GM18520 (cell line): Measurements from ENCODE around the gene RRAD.

Experiments
- ATAC-seq: cut with Tn5 transposase; IDR thresholded peaks from one replicate; pipeline ENCODE4 v1.9.1; 2021; ENCODE audit not compliant: unreplicated experiment

The RRAD gene

GRCh38 chr16:66918803-66919568 lies 6.3 kb downstream of the RRAD start, which contains the start of gene CDH16:
Gene CDH16 (minus strand): TSS chr16:66918885. CDS start chr16:66918065, 820 bp downstream.
- no peak for ATAC-seq

DNA sequence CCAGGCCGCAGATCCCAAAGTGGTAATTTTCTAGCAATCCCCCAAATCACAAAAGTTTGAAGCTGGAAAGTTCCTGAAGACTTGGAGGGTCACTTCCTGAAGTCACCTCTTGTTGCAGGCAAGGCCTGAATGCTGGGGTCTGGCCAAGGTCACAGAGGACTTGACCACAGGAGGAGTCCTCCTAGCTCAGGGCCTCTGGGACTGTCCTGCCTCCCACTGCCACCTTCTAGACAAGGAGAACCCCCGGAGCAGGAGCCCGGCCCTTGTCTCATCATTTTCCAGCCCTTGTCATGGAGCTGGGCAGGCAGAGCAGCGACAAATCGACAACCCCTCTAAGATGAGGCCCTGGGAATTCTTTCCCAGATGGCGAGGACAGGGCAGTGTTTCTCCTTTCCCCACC lies 7.0 kb downstream of the RRAD start:
- no peak for ATAC-seq

DNA sequence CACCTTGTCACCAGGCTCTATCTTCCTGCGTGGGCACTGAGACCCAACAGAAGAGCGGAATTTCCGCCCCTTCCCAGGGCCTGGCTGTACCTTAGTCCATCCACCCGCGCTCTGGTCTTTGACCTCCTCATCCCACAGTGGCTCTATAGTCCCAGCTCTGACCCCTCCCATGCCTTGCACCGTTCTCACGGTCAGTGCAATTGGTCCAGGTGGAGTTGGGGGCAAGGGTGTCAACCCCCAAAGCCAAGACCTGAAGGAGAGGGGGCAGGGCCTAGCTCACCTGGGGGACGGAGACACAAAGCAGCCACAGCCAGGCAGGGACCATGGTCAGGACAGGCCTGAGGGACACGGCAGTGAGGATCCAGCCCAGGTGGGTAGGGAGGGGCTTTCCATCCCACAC lies 7.6 kb downstream of the RRAD start:
- ATAC-seq = no peak

- no peak for ATAC-seq
These were observed 8.8 kb downstream of the RRAD start for GRCh38 chr16:66916518-66916917.

DNA sequence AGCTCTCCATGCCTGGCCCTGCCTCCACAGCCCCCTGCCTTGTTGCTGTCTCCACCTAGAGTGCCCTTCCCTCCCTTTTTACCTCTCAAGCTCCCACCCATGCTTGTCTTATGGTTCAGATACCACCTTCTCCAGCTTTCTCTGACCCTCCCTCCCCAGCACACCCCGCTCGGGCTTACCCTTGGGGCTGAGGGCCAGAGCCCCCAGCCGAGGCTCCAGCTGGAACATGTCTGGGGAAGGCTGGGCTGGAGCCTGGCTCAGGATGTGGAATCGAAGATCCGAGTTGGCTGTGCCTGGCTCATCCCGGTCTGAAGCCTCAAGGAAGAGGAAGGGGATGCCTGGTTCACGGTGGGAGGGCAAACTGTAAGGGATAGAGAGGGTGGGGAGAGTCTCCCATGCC lies 10.3 kb downstream of the RRAD start:
- ATAC-seq = no peak

GRCh38 chr16:66914541-66914940 lies 10.8 kb downstream of the RRAD start:
- no peak for ATAC-seq

- ATAC-seq = no peak
These were observed 11.6 kb downstream of the RRAD start for GRCh38 chr16:66913711-66914110.

DNA sequence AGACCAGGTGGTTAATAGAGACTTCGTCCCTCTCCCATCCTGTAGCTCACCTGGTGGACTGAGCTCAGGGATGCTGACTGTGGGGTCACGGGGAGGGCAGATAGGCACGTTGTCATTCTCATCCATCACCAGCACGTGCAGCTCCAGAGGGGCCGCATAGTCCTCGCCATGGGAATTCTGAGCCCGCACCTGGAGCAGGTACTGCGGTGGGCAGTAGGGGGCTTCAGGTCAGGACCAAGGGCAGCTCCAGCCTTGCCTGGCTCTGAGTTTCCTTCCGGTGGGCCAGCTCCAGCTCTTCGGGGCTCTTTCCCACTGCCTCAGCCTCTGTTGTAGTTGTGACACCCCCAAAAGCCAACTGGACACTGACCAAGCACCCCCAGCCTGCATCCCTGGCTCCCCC lies 12.3 kb downstream of the RRAD start:
- no peak for ATAC-seq

- no peak for ATAC-seq
These were observed 13.5 kb downstream of the RRAD start for GRCh38 chr16:66911801-66912200.

DNA sequence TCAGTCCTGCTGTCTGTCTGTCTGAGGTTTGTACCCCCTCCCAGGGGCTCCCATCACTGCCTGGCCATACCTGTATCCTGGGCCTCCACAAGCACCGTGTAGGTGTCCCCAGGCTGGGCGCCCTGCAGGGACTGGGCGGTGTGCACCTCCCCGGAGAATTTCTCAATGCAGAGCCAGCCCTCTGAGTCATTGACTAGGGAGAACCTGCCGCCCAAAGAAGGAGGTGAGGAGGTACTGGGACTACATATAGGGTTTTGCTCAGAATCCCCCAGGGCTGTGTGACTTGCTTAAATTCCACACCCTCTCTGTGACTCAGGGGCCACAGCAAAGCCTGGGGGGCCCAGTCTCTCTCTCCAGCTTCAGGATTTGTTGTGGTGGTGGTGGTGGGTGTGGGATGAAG lies 14.2 kb downstream of the RRAD start:
- no peak for ATAC-seq

DNA sequence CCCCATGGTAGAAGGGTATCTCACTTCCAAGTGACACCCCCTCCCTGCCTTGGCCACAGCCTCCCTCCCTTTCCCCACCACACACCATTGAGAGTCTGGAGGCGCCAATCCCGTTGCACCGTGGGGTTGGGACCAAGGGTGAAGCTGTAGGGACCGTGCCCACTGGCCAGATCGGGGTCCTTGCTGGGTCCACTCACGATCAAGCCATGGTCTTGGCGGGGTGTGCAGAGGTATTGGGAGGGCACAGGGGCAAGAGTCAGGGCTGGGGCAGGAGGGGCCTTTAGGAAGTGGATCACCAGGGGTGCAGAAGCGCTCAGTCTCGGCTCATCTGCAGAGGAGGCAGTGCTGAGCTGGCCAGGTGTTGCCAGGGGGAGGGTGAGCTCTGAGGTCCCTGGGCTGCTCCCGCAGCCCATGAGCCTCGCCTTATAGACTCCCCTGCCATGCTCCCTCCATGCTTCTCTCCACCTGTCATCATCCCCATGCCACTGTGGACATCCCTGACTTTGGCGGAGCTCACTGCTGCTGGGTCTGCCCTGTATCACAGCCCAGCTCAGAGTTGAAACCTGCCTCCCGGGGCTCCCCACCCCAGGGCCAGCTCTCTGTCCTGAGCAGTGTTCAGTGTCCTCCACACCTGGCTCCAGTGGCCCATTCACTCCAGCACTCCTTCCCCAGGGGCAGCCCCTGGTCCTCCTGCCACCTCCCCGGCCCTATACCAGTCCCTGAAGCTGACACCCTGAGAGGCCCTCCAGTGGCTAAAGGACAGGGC lies 15.0 kb downstream of the RRAD start:
- no peak for ATAC-seq

DNA sequence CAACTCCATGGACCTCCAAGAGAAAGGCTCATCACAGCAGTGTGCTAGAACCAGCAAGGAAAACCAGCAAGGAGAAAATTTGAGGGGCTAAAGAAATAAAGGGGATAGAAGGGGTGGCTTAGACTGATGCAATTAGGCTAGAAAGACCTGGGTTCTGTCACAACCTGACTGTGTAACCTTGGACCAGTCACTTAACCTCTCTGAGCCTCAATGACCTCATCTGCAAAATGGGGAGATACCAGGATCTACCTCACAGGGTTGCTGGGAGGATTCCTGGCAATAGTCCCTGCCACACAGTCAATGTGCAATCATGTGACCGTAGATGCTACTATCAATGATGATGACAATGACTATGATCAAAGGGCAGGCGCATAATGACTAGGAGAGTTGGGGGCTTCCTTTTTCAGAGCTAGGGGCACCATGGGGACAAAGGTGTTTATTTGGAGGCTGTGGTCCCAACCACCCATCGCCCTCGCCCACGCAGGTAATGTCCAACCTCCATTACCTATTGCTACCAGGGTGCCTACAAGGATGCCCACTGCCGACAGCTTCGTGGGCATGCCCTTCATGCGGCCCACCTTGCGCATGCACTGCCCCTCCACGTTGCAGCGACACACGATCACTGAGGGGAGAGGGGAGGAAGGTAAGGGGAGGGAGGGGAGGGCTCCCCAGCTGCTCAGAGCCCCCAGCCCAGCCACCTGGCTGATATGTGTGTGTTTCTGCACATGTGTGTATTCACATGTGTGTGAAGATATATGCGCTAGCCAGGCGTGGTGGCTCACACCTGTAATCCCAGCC lies 16.4 kb downstream of the RRAD start:
- ATAC-seq = no peak

DNA sequence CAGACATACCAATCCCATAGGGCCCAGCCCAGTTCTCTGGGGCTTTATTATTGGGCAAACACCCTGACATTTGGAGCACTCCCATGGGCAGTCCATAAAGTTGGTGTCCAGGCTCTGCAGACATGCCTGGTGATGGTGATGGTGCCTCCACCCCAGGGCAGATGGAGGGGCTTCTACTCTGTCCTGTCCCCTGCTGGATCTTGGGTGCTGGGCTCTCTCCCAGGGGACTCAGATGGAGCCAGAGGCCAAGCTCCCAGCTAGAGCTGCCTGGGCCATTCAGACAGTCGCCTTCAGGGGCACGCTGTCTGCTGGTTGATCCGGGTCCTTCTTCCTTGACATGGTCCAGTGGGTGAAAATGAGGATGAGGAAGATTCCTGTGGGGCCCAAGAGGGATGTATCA lies 17.2 kb downstream of the RRAD start:
- no peak for ATAC-seq

GRCh38 chr16:66906916-66907836 lies 18.2 kb downstream of the RRAD start:
- no peak for ATAC-seq

DNA sequence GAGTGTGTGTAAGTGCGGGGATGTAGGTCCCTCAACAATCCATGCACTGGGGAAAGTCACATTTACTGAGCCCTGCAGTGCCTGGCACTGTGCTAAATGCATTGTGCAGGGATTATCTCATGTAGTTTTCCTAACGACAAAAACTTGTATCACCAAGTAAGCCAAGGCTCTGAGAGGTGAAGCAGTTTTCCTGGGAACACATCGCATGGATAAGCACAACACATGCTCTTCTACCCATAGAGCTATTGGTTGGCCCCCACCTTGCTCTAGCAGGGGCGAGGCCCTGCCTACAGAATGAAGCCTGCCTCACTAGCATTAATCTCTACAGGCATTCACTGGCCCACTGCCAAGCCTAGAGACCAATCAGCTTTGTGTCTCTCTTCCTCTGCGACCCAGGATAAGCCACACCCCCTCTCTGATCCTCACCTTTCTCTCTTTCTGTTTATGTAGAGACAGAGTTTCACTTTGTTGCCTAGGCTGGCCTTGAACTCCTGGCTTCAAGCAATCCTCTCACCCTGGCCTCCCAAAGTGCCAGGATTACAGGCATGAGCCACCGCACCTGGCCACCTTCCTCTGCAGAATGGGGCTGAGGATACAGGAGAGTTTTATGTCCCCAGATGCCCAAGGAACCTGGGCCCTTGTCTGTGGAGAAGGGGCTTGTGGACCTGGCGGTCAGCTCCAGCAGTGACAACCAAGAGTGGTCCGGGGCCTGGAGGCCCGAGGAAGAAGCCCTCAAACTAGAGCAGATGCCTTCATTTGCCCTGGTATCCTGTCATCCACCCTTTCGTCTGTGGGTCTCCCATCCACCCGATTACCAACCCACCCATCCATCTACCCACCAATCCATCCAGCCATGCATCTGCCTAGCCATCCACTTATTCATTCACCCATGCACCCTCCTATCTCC lies 19.4 kb downstream of the RRAD start:
- ATAC-seq = no peak

- no peak for ATAC-seq
These were observed 20.3 kb downstream of the RRAD start for GRCh38 chr16:66904846-66905632.

DNA sequence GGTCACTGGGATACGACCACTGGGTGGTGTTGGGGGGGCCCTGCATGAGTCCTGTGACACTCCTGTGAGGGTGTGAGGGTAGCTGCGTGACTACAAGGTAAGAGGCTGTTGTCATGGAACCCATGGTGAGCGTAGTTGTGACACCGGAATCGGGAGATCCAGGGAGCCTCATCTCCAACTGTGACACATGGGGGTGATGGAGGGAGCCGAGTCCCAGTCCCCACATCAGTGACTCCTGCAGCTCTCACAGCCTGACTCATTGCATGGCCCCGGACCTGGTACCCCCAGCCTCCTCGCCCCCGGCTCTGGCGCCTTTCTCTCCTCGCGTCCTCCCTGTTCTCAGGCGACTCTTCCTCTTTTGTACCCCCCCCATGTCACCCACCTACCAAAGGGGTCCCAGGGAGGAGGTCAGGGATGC lies 20.9 kb downstream of the RRAD start:
- no peak for ATAC-seq

DNA sequence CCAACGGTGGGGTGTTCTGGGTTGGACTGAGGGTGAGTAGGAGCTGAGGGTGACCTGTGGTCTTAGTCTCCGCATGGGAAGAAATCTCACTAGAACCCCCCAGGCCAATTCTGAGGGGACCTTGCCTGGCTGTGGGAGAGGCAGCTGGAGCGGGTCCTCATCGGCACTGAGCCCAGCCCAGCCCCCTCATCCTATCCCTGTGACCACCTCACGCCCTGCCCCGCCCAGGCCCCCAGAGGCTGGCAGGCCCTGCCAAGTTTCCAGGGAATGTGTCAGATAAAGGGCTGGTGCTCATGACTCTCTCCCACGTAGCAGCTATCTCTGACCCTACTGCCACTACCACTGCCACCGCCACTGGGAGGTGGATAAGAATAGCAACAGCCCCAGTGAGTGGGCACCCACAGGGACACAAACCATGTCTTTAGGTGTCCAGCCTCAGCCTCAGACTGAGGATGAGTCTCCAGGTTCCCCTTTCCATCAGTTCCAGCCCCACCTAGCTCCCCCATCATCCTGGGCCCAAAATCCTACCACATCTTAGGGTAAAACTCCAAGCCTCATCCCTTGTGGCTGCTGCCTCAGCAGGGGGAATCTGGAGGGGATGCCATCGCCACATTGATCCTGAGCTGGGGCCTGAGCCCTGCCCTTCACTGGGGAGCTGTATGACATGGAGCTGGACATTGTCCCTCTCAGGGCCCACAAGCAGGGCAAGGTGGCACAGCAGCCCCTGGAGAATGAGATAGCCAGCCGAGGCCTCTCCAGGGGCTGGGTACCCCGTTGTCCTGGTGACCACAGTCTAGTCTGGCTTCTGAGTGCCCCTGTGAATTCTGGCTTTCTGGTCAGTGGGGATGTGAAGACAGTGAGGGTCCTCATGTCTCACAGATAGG lies 21.5 kb downstream of the RRAD start:
- no peak for ATAC-seq
